ENCODE measurements around the gene PGP.
"Not testable (repeated sequence)": the region's sequence is repeated elsewhere in the genome, so short reads cannot be mapped to it uniquely, and the experiment has no call there.

The PGP gene, protein sequence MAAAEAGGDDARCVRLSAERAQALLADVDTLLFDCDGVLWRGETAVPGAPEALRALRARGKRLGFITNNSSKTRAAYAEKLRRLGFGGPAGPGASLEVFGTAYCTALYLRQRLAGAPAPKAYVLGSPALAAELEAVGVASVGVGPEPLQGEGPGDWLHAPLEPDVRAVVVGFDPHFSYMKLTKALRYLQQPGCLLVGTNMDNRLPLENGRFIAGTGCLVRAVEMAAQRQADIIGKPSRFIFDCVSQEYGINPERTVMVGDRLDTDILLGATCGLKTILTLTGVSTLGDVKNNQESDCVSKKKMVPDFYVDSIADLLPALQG

DNA sequence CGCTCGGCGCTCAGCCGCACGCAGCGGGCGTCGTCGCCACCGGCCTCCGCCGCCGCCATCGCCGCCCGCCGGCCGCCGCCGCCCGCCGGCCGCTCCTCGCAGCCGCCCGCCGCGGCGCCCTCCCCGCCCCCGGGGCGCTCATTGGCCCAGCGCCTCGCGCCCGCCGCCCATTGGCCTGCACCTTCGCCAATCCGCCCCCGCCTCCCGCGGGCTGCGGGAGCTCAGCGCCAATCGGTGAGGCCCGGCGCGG, at the start of gene PGP:
Gene PGP (minus strand): TSS at position 122 of the 250 bp plus-strand sequence. CDS start 63 bp downstream, at position 59.
- ATAC-seq (ENCODE audit: insufficient read depth, low read depth) (no peak; the same call in 2 of the 3 replicates), DNase-seq (no peak)
- peaks cover 36% of the 10 kb centered on the region for H3K4me1 ChIP-seq (ENCODE audit: insufficient read depth, low read length)
- peak within 1 kb of the TSS; percentile 98 for H2AFZ ChIP-seq (ENCODE audit: low read depth, low read length)
- peaks cover 41% of the 10 kb centered on the region for H3K79me2 ChIP-seq (ENCODE audit: insufficient read depth, low read length)
- peak within 1 kb of the TSS; percentile 94 to 100 for H3K4me3 ChIP-seq (ENCODE audit: low read depth in 1 of 2, low read length in 2 of 2)
- H4K20me1 ChIP-seq (ENCODE audit: insufficient read depth, low read length): peaks cover 29% of the 10 kb centered on the region
- no peaks in the 10 kb centered on the region for H3K27me3 ChIP-seq (ENCODE audit: insufficient read depth, low read length, poor library complexity)
- no peaks in the 10 kb centered on the region for H3K9me3 ChIP-seq (ENCODE audit: insufficient read depth, low read length, severe bottlenecking)
- H3K9ac ChIP-seq (ENCODE audit: low read depth, low read length): peak within 1 kb of the TSS; percentile 100
- peak within 1 kb of the TSS; percentile 93 for H3K27ac ChIP-seq (ENCODE audit: low read length)
- H3K4me2 ChIP-seq (ENCODE audit: insufficient read depth, low read length): peak within 1 kb of the TSS; percentile 99
- H3K36me3 ChIP-seq (ENCODE audit: insufficient read depth, low read length): peaks cover 40% of the 10 kb centered on the region
- peak; percentile 93 for TF ChIP-seq EZH2 (IDR thresholded peaks at IDR 0.05; ENCODE audit: borderline replicate concordance, low read depth, low read length, severe bottlenecking)
- TF ChIP-seq, protein P1, sequence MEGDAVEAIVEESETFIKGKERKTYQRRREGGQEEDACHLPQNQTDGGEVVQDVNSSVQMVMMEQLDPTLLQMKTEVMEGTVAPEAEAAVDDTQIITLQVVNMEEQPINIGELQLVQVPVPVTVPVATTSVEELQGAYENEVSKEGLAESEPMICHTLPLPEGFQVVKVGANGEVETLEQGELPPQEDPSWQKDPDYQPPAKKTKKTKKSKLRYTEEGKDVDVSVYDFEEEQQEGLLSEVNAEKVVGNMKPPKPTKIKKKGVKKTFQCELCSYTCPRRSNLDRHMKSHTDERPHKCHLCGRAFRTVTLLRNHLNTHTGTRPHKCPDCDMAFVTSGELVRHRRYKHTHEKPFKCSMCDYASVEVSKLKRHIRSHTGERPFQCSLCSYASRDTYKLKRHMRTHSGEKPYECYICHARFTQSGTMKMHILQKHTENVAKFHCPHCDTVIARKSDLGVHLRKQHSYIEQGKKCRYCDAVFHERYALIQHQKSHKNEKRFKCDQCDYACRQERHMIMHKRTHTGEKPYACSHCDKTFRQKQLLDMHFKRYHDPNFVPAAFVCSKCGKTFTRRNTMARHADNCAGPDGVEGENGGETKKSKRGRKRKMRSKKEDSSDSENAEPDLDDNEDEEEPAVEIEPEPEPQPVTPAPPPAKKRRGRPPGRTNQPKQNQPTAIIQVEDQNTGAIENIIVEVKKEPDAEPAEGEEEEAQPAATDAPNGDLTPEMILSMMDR (IDR thresholded peaks at IDR 0.05; ENCODE audit: borderline replicate concordance, extremely low read depth, low read length, poor library complexity, severe bottlenecking): no peak

DNA sequence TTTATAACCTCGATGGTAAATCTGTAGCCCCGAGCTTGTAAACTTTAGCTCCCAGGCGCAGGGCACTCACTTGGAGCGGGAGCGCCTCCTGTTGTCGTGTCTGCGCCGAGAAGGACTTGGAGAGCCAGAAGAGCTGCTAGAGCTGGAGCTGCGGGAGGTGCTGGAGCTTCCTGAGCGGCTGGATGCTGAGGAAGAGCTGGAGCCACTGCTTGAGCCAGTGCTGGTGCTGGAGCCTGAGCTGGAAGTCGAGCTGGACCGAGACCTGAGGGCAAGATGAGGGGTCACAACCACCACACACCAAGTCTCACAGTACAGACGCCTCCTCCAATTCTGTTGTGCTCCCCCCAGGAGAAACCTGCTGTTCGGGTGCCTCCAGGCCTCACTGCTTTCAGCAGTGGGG, 48.4 kb upstream of the PGP start:
- H3K79me2 ChIP-seq (ENCODE audit: insufficient read depth, low read length): peaks cover 88% of the 10 kb centered on the region
- peaks cover 88% of the 10 kb centered on the region for H3K36me3 ChIP-seq (ENCODE audit: insufficient read depth, low read length)
- not testable (repeated sequence) for H3K4me2 ChIP-seq (ENCODE audit: insufficient read depth, low read length); DNase-seq; H3K27ac ChIP-seq (ENCODE audit: low read length); H3K9ac ChIP-seq (ENCODE audit: low read depth, low read length); H3K9me3 ChIP-seq (ENCODE audit: insufficient read depth, low read length, severe bottlenecking); H2AFZ ChIP-seq (ENCODE audit: low read depth, low read length); H3K4me3 ChIP-seq (ENCODE audit: low read depth in 1 of 2, low read length in 2 of 2); H3K27me3 ChIP-seq (ENCODE audit: insufficient read depth, low read length, poor library complexity); ATAC-seq (ENCODE audit: insufficient read depth, low read depth)
- peaks cover 24% of the 10 kb centered on the region for H3K4me1 ChIP-seq (ENCODE audit: insufficient read depth, low read length)
- H4K20me1 ChIP-seq (ENCODE audit: insufficient read depth, low read length): peaks cover 64% of the 10 kb centered on the region

DNA sequence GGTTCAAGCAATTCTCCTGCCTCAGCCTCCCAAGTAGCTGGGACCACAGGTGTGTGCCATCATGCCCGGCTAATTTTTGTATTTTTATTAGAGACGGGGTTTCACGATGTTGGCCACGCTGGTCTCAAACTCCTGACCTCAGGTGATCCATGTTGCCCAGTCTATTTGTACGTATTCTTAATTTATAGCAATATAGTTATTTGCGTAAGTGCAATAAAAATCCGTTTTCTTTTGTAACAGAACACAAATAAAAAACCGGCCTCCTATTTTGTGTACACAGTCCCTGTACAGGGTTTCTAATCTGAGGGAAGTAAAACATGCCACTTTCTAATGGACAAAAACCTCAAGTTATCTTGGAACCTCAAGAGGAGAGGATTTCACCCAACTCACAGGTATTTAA, 45.6 kb upstream of the PGP start:
- TF ChIP-seq, protein P1 (IDR thresholded peaks at IDR 0.05; ENCODE audit: borderline replicate concordance, extremely low read depth, low read length, poor library complexity, severe bottlenecking): no peak
- no peak for TF ChIP-seq EZH2 (IDR thresholded peaks at IDR 0.05; ENCODE audit: borderline replicate concordance, low read depth, low read length, severe bottlenecking)
- Histone ChIP-seq H3K27me3 (ENCODE audit: insufficient read depth, low read length, poor library complexity) (no peaks in the 10 kb centered on the region), H3K9ac (ENCODE audit: low read depth, low read length) (no peak overlapping the region), H3K4me1 (ENCODE audit: insufficient read depth, low read length) (peaks cover 7% of the 10 kb centered on the region; the same call in 1 of the 2 replicates), H3K36me3 (ENCODE audit: insufficient read depth, low read length) (peaks cover 100% of the 10 kb centered on the region), H3K27ac (ENCODE audit: low read length) (no peak overlapping the region), H3K4me3 (ENCODE audit: low read depth in 1 of 2, low read length in 2 of 2) (no peak overlapping the region), H3K79me2 (ENCODE audit: insufficient read depth, low read length) (peaks cover 80% of the 10 kb centered on the region), H3K9me3 (ENCODE audit: insufficient read depth, low read length, severe bottlenecking) (no peaks in the 10 kb centered on the region), H3K4me2 (ENCODE audit: insufficient read depth, low read length) (no peak overlapping the region), H2AFZ (ENCODE audit: low read depth, low read length) (no peak overlapping the region), H4K20me1 (ENCODE audit: insufficient read depth, low read length) (peaks cover 66% of the 10 kb centered on the region)
- DNase-seq (no peak), ATAC-seq (ENCODE audit: insufficient read depth, low read depth) (no peak)

DNA sequence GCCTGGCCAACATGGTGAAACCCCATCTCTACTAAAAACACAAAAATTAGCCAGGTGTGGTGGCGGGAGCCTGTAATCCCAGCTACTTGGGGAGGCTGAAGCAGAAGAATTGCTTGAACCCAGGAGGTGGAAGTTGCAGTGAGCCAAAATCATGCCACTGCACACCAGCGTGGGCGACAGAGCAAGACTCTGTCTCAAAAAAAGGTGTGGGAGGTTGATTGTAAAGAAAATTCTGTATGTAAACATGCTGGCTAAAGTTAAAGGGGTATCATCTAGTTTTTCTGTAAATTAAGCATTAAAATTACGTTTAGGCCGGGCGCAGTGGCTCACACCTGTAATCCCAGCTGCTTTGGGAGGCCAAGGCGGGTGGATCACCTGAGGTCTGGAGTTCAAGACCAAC, 43.9 kb upstream of the PGP start:
- Histone ChIP-seq H3K36me3 (ENCODE audit: insufficient read depth, low read length) (peaks cover 98% of the 10 kb centered on the region), H3K79me2 (ENCODE audit: insufficient read depth, low read length) (peaks cover 63% of the 10 kb centered on the region), H4K20me1 (ENCODE audit: insufficient read depth, low read length) (peaks cover 50% of the 10 kb centered on the region)
- ATAC-seq (ENCODE audit: insufficient read depth, low read depth); H3K4me1 ChIP-seq (ENCODE audit: insufficient read depth, low read length); H3K9me3 ChIP-seq (ENCODE audit: insufficient read depth, low read length, severe bottlenecking); H3K27ac ChIP-seq (ENCODE audit: low read length); H2AFZ ChIP-seq (ENCODE audit: low read depth, low read length); H3K4me2 ChIP-seq (ENCODE audit: insufficient read depth, low read length); H3K4me3 ChIP-seq (ENCODE audit: low read depth in 1 of 2, low read length in 2 of 2); H3K27me3 ChIP-seq (ENCODE audit: insufficient read depth, low read length, poor library complexity); DNase-seq; H3K9ac ChIP-seq (ENCODE audit: low read depth, low read length): not testable (repeated sequence)

Measured in DND-41 (cell line).